Activated CD8-positive, alpha-beta memory T cell treated with anti-CD3 and anti-CD28 coated beads for 36 hours (primary cell): ENCODE measurements around the gene KRT74. TPM values are rescaled to one million over a fixed set of nuclear protein-coding genes. Genes with fewer than 3 reads are reported as not detected.

ENCODE experiments used
- CTCF ChIA-PET: fragments of 350-600 bp; sonication (Branson Sonifier 250); formaldehyde crosslinking; loops from one replicate; lab custom pipeline; 2021; ENCODE audit warnings: antibody characterized with exemption; lab: Charles Lee
- POLR2A ChIA-PET: fragments of 350-600 bp; sonication (Branson Sonifier 250); formaldehyde crosslinking; loops from one replicate; lab custom pipeline; 2021; ENCODE audit warnings: antibody characterized with exemption; lab: Charles Lee
- total RNA-seq, 2 experiments: library from RNA; stranded (reverse); gene quantifications; one replicate each; pipeline ENCODE4 v1.2.3, GENCODE V29; 2021

The KRT74 gene
- total RNA-seq, 2 experiments from 2014 or later = not detected

GRCh38 chr12:52515927-52516831 is 57.5 kb downstream of the KRT74 start:
- ChIA-PET POLR2A (no interaction called here), CTCF (interaction anchor here (0.9 kb wide), 1 partner anchor 10 kb away, joined by 3 read pairs; no protein-coding TSS in a partner anchor)

Other genes with a start within 250 kb of the KRT74 start
- gene KRT85, start 206.4 kb downstream of the KRT74 start, total RNA-seq = not detected
- gene KRT84, start 188.2 kb downstream of the KRT74 start, total RNA-seq = not detected
- not detected for gene KRT82, start 167.5 kb downstream of the KRT74 start, total RNA-seq
- gene KRT75, start 139.5 kb downstream of the KRT74 start, total RNA-seq = not detected
- not detected for gene KRT6B, start 121.7 kb downstream of the KRT74 start, total RNA-seq
- gene KRT6C, start 100.0 kb downstream of the KRT74 start, total RNA-seq = not detected
- not detected for gene KRT6A, start 80.6 kb downstream of the KRT74 start, total RNA-seq
- gene KRT5, start 53.4 kb downstream of the KRT74 start, total RNA-seq = not detected
- gene KRT71, start 20.7 kb downstream of the KRT74 start, total RNA-seq = not detected
- not detected for gene KRT72, start 27.6 kb upstream of the KRT74 start, total RNA-seq
- not detected for gene KRT73, start 44.7 kb upstream of the KRT74 start, total RNA-seq
- gene KRT2, start 78.4 kb upstream of the KRT74 start, total RNA-seq = not detected
- not detected for gene KRT1, start 106.6 kb upstream of the KRT74 start, total RNA-seq
- gene KRT77, start 129.7 kb upstream of the KRT74 start, total RNA-seq = not detected
- gene KRT76, start 203.5 kb upstream of the KRT74 start, total RNA-seq = not detected
- not detected for gene KRT3, start 222.3 kb upstream of the KRT74 start, total RNA-seq
- gene KRT4, start 240.3 kb upstream of the KRT74 start, total RNA-seq = not detected